GM21529 (cell line): Measurements from ENCODE around the gene SNAP29.
"Not testable (repeated sequence)": the region's sequence is repeated elsewhere in the genome, so short reads cannot be mapped to it uniquely, and the experiment has no call there.

Experiments
- ATAC-seq: cut with Tn5 transposase; IDR thresholded peaks from one replicate; pipeline ENCODE4 v1.9.1; 2021; ENCODE audit not compliant: unreplicated experiment

The SNAP29 gene

DNA sequence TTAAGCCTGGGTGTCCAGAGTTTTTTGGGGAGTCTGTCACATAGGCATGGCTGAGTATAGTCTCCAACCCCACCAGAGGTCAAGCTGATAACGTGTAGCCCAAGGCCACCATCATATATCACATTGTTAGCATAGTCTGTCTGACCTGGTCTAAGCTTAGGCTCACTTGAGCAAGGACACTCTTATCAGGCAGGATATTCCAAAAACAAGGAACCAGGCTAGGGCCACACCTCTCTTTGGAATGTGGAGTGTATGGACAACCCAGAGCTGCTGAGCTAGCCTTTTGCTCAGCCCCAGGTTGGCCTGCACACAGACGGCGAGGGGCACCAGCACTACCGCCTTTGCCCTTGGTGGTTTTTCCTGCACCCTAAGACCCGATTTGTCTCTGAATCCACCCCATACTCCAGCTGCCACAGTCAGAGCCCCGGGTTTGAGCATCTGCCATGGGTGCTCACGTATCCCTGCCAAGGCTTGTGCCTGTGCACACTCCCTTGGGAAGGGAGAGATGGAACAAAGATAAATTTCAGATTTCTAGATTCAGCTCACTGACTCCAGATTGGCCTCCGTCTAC, 7.2 kb downstream of the SNAP29 start:
- no peak for ATAC-seq

DNA sequence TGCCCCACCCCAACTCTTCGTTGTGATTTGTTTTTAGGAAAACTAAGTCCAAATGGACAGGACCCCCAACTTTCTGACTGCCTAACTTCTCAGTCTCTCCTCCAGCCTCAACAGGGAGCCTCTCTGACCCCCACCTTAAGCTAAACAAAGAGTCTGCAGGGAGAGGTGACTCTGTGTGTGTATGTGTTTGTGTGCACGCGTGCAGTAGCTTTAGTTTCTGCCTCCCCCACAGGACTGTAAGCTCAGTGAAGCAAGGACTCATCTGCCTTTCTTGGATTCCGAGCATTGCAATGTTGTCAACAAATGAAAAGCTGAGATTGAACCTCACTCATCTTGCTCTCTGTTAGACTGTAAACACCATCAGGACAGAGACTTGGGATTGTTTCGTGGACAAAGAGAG, 7.9 kb downstream of the SNAP29 start:
- ATAC-seq, result no peak

DNA sequence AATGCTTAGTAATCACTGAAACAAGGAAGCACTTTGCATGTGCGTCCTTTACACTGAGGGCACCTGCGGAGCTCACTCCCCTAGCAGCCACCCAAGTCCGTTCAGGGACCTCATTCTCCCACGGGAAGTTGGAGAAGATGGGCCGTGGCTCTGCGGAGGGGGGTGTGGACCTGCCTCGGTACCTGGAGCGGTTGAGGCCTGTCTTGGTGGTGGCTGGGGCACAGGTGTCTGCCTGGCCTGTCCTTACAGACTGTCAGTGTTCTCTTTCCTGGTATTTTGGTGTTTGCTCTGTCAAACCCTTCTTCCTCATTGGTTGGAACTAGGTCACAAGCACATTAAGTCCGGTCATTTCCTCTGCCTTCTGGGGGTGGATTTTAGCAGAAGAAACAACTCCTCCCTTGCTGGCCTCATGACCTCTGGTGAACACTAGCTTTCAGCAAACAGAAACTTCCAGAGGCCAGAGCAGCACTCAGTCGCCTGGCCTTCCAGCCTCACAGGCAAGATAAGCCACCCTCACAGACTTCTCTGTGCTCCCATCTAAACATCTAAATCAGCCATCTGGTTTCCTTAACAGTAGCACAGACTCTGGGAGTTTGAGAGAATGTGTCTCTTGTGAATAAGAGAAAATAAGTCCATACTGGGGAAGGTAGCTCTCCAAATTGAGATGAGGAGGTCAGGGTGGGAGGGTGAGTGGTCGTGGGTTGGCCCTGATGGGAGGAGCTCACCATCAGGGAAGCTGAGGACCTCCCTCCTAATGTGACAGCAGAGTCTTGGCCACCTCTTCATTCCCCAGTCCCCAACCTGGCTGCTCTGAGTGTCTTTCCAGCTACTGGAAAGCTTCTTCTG, 8.6 kb downstream of the SNAP29 start:
- no peak for ATAC-seq

DNA sequence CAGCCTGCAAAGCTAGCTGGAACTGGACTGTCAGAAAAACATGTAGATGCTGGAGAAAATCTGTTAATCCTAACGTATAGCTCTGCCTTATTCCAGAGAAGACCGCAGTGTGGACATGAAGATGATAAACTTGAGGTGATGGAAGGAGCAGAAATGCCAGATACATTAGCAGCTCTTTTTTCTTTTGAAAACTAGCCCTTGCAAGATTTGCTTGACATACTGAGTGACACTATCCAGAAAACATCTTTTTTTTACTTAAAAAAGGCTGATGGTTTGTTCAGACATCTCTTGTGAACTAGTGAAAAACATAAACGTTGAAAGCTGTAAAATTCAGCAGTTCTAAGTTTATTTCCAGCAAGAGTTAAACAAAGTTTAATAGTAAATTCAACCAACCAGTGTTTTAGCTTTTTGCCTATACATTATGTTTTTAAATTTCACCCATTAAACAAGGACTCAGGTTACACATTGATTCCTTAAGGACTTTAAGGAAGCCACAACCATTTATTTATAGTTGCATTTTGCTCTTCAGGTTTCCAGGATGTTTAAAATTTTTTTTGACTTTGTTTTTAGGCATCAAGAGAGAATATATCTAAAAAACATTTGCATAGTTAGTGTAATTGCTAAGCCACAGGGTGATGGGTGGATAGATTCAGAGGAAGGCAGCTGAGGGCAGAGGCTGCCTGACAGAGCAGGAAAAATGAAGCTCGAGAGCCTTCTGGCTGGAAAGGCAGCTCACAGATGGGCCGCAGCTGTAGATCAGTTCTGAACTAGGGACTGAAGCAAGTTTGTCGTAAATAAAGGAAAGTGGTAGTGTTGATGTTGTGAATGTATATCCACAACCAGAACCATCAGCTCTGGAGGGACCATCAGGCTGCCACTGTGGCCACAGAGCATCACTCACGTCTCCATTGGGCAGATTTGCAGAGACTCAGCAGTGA, 9.5 kb downstream of the SNAP29 start:
- ATAC-seq, result no peak

DNA sequence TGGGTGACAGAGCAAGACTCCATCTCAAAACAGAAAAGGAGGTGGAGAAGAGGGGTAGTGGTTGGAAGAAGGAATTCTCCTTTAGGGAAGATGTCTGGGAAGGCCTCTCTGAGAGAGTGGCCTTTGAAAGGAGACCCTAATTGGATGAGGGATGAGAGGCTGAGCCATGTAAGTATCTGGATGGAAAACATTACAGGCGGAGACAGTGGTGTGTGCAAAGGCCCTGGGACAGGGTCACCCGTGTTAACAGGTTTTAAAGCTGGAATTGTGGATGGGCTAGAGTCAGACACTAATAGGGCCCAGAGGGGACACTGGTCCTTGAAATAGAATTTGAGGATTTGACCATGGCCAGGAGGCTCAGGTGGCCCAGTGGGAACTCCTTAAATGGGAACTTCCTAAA, 10.4 kb downstream of the SNAP29 start:
- no peak for ATAC-seq

DNA sequence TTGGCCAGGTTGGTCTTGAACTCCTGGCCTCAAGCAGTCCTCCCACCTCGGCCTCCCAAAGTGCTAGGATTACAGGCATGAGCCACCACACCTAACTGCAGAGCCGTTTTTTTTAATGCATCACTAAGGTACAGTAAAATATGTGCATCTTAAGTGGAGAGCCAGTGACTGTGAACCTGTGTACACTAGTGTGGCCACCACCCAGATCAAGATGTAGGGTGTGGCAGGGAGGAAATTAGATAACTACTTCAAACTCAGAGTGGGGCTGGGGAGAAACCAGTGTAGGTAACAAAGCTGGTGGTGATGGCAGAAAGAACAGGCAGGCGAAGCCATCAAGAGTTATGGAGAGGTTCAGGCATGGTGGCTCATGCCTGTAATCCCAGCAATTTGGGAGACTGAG, 14.4 kb downstream of the SNAP29 start:
- no peak for ATAC-seq

DNA sequence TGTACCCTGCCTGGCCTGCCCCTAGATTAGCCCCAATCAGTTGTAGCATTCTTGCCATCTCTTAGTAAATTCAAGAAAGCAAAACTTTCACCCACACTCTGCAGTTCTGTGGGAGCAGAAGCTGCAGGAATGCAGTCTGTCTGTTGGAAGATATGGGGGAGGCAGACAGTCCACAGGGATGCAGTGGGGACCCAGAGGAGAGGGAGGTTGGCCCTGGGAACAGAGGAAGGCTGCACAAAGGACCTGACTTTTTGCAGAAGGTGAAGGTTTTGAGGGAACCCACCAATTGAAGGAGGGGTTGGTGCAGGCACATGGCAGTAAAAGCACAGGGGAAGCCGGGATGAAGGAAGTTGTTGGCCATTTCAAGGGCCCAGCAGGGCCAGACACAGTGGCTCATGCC, 16.5 kb downstream of the SNAP29 start:
- ATAC-seq, result no peak

DNA sequence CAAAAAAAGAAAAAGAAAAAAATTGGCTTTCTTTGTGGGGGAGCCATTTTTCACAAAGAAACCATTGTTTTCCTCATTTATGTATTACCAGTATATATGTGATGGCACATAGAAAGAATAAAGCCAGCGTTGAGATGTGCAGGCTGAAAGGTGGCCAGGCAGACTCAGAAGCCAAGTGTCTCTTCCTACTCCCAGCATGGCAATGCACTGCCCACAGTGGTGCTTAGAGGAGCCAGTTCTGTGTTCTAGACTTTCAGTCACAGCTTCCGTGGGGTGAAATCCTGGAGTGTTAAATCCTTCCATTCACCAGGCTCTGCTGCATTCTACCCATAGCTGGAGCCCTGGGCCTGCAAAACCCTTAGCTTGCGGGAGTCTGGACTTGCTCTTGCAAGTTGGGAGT, 18.9 kb downstream of the SNAP29 start:
- no peak for ATAC-seq

DNA sequence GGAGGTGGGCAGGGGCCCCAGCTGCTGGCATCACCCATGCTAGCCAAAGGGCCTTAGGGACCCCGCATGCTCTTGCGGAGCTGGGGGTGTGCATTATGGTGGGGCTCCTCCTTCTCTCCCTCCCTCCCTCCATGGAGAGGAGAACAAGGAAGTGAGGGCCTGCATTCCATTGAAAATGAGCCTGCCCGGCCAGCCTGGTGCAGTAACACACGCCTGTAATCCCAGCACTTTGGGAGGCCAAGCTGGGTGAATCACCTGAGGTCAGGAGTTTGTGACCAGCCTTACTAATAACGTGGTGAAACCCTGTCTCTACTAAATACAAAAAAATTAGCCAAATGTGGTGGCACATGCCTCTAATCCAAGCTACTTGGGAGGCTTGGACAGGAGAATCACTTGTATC, 22.4 kb downstream of the SNAP29 start:
- no peak for ATAC-seq

DNA sequence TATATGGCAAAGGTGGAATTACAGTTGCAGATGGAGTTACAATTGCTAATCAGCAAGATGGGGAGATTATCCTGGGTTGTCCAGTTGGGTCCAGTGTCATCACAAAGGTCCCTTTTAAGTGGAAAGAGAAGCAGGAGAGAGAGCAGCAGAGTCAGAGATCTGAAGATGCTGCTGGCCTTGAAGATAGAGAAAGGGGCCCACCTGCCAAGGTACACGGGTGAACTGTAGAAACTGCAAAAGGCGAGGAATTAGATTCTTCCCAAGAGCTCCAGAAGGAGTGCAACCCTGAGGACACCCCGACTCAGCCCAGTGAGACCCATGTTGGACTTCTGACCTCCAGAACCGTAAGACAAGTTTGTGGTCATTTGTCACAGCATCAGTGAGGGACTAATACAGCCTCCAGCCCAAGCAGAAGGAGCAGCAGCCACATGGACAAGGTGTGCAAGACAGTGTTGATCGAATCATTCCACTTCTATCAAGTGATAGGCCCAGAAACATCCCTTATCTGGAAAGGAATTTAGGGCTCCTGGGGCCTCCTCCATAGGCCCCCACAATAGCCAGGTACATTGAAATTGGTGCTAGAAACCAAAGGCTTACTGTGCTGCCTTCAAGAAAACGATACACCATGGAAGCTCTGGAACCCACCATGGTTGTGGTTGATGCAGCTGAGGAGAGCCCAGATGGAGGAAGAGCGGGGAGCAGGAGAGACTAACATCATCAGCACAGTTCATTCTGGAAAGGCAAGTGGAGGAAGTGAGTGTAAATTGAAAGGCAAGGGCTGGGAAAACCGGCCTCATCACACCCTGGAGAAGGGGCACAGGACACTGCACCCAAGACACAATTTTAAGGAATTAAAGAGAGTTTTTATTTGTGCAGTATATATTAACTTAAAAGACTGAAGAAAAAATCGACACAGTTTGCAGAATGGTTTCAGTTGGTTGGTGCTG, 23.3 kb downstream of the SNAP29 start:
- ATAC-seq, result no peak

DNA sequence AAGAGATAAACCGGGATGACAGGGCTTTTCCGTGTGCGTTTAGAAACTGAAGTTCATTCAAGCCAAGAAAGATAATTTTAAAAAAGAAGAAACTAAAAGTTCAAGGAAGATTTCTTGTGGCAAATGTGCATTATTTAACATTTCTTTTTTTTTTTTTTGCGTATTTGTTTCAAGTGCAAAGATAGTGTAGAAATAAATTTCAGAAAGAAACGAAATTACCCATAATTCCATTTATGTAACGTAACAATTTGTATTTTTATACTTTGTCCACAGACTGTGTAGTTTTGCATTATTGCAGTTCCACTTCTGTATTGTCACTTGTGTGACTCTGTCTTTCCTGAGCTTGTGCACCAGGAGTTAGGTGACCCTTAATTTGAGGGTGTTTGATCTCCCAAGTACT, 24.0 kb downstream of the SNAP29 start:
- no peak for ATAC-seq

DNA sequence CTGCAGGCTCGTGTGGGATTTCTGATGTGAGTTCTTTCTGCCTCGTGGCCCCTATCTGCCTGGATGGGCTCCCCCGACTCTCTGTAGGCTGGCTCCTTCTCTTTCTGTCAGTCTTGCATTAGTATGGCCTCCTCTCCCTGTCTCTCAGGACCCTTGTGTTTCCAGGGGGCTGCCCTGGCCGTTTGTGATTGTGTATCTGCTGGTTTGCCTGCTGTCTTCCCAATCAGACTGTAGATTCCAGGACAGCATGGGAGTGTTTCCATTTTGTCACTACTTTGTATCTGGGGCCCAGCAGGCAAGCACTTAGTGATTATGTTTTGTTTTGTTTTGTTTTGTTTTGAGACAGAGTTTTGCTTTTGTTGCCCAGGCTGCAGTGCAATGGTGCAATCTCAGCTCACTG, 25.6 kb downstream of the SNAP29 start:
- ATAC-seq, result no peak

DNA sequence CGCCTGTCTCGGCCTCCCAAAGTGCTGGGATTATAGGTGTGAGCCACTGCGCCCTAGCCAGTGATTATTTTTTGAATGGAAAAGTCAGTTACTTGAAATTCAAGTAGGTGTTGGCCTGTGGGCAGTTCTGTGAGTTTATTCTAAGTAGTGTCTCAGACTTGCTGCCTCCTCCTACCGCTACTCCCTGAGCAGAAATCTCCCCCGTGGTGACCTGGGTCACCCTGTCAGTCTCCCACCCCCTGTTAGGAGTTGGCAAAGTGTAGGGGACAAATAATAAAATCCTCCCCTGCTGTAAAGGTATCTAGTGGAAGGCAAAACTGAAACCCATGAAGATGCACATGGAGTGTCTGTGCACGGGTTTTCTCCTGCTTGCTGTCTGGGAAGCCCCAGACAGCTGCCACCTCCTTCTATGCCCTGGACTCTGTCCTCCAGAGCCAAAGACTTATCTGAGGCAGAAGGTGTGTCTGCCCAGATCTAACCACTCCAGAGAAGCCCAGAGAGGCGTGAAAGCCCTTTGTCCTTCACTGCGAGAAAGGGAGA, 26.3 kb downstream of the SNAP29 start:
- no peak for ATAC-seq

DNA sequence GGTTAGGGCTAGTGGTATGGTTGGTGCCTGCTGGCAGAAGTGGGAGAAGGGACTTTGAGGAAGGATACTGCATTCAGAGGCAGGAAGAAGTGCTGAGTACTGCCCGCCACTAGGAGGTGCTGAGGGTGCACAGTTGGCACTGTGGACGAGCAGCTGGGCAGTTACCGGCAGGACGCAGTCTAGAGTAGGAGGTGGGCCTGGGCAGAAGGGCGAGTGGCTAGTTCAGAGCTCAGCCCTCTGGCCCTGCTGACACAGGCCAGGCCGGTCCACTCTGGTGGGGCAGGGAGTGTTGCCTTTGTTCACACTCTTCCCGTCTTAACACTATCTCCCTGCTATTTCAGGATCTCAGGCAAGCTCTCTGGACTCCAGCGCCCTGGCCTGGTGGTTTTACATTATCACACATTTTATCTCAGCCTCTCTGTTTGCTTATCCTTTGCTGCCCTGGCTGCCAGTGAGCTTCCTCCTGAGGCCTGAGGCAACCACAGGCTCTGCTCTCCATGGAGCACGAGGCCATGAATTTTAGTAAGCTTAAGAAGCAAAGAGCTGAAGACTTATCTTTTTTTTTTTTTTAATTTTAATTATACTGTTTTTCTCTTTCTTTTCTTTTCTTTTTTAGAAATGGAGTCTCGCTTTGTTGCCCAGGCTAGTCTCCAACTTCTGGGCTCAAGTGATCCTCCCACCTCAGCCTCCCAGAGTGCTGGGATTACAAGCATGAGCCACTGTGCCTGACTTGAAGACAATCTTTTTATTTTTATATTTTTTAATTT, 26.9 kb downstream of the SNAP29 start:
- ATAC-seq, result no peak

DNA sequence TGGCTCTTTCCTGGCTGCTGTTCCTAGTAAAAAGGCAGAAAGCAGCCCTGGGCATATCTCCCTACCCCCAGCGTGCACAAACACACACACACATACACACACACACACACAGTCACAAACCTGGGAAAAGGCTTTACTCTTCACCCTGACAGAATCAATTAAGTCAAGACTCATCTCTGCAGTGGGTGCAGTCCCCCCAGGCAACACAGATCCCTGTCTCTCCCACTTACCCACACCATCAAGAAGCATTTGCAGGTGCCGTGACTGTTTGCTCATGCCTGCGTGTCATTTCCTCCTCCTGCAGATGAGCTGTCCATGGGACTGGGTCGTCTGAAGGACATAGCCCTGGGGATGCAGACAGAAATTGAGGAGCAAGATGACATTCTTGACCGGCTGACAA, 28.6 kb downstream of the SNAP29 start:
- no peak for ATAC-seq

DNA sequence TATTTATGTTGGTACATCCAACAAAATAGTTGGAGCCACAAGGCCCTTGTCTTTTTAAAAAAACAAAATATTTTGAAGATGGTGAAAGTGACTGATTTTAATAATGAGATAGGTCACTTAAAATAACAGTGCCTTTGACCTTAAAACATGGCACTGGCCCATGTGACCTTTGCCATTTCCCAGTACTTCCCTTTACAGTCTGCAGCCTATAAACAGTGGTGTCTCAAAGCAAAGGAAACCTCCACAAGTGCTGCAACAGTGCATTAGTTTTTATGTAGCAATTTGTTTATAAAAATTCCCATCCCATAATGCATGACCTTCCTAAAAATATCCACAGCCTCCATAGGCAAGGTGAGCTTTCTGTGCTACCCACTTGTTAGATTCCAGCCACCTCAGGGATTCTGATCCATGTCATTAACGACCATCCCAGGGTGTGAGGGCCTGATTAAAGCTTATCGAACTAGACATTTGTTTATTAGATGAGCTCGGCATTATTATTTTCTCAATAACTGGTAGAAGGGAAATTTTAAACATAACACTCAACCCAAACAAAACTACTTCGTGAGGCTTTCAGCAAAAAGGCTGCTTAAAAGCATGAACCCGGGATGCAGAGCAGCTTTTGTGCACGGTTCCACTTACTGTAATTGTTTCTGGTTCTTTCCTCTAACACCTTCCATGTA, 30.4 kb downstream of the SNAP29 start:
- ATAC-seq, result no peak

DNA sequence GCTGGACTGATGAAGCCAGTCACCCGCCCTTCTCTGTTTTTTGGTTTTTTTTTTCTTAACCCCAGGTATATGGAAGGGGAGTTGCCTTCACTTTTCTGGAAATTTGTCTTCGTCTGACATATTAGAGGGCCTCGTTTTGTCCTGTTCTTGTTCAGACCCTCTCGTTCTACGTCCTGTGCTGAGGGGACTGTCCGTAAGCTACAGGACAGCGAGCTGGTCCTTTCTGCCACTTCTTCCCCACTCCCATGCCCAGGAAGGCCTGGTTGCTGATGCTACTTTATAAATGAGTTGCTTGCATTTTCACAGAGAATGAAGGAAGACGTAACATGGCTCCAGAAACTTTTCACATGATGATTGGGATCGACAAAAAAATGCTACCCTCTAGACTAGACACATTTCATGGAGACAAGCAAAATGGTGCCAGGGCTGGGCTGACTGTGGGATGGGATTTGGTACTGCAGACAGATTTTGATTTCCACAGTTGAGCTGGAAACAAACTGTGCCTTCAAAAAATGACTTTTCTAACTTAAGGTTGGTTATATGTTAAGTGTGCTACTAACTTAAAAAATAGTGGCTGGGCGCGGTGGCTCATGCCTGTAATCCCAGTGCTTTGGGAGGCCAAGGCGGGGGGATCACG, 31.2 kb downstream of the SNAP29 start:
- no peak for ATAC-seq

DNA sequence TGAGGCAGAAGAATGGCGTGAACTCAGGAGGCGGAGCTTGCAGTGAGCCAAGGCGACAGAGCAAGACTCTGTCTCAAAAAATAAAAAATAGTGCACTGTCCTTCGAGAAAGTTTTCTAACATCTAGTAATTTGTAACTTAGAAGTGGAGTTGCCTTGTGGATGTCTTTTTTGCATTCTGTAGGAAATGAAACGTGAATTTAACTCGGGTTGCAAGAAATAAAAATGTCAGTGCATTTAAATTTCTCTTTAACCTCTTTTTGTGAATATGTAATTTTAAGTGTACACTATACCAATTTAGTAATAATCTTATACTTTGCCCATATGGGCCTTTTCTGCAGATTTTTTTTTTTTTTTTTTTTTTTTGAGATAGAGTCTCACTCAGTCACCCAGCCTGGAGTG, 32.2 kb downstream of the SNAP29 start:
- no peak for ATAC-seq

DNA sequence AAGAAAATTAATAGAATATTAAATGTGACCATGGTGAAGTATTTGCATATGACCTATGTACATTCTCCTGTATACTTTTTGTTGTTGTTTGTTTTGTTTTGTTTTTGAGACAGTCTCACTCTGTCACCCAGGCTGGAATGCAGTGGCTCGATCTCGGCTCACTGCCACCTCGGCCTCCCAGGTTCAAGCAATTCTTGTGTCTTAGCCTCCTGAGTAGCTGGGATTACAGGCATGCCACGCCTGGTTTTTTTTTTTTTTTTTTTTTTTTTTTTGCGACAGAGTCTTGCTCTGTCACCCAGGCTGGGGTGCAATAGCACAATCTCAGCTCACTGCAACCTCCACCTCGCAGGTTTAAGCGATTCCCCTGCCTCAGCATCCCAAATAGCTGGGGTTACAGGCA, 38.9 kb downstream of the SNAP29 start:
- ATAC-seq, result not testable (repeated sequence)
